Tibial nerve (tissue), 4 donors: Measurements from ENCODE around the gene GID4. TPM values are rescaled to one million over a fixed set of nuclear protein-coding genes. Genes with fewer than 3 reads are reported as not detected.
A peak's percentile ranks its signal among the peaks of the same experiment; 100 is the strongest.

ENCODE experiments used
- DNase-seq, 2 donors: peaks; one replicate each; pipeline ENCODE4 v3.0.0-alpha.2; 2019; ENCODE audit warnings: low spot score in 2 of 2
- H3K27ac ChIP-seq, 4 donors: fragments of 200-600 bp; sonication (generic) in 3 of 4; one replicate each; pipeline ENCODE4 v1.5.1; 2017 to 2019; ENCODE audit warnings: mild to moderate bottlenecking in 1 of 4
- H3K27me3 ChIP-seq, 2 donors: fragments of 200-600 bp; sonication (generic) in 1 of 2; one replicate each; pipeline versions ENCODE4 v1.5.1 to v1.6.0; 2017 to 2019
- H3K36me3 ChIP-seq, 3 donors: fragments of 200-600 bp; sonication (generic); one replicate each; pipeline ENCODE4 v1.5.1; 2018 to 2019
- H3K4me1 ChIP-seq, 4 donors: fragments of 200-600 bp; sonication (generic) in 3 of 4; one replicate each; pipeline ENCODE4 v1.5.1; 2017 to 2019
- H3K4me3 ChIP-seq, 4 donors: fragments of 200-600 bp; sonication (generic) in 3 of 4; one replicate each; pipeline ENCODE4 v1.5.1; 2017 to 2019; ENCODE audit warnings: mild to moderate bottlenecking in 1 of 4, moderate library complexity in 1 of 4
- H3K9me3 ChIP-seq, 4 donors: fragments of 200-600 bp; sonication (generic) in 3 of 4; one replicate each; pipeline ENCODE4 v1.5.1; 2017 to 2019
- EP300 ChIP-seq, 2 donors: sonication (generic); formaldehyde crosslinking; IDR thresholded peaks; one replicate each; pipeline ENCODE4 v1.6.1; 2017; ENCODE audit warnings: antibody characterized with exemption in 2 of 2, mild to moderate bottlenecking in 1 of 2
- POLR2A ChIP-seq, 2 donors: fragments of 450-650 bp; IDR thresholded peaks; one replicate each; pipeline ENCODE4 v1.6.1; 2017; ENCODE audit warnings: antibody characterized with exemption in 2 of 2, mild to moderate bottlenecking in 2 of 2, moderate library complexity in 2 of 2
- WGBS, 2 donors: methylation state at CpG; one replicate each; pipeline ENCODE4 v1.1.5; 2018; 5-methylcytosine and 5-hydroxymethylcytosine counted together
- total RNA-seq, 4 donors: library from RNA; depleted of rRNA; stranded (reverse); fragments of >200 nt; gene quantifications; one replicate each; pipeline ENCODE4 v1.1.0, GENCODE V29; 2016
- TF ChIP-seq, protein P1 (sequence below), 5 experiments: fragments of 200-600 bp in 3 of 5; fragments of 450-650 bp in 2 of 5; sonication (generic) in 3 of 5; IDR thresholded peaks; one replicate each; pipeline ENCODE4 v1.5.1; 2016 to 2019; ENCODE audit warnings: antibody characterized with exemption in 5 of 5, mild to moderate bottlenecking in 3 of 5, moderate library complexity in 2 of 5

GID4 gene
- total RNA-seq, 4 donors from 2014 or later: 13.2 to 19.4 (median 16.0) TPM

DNA sequence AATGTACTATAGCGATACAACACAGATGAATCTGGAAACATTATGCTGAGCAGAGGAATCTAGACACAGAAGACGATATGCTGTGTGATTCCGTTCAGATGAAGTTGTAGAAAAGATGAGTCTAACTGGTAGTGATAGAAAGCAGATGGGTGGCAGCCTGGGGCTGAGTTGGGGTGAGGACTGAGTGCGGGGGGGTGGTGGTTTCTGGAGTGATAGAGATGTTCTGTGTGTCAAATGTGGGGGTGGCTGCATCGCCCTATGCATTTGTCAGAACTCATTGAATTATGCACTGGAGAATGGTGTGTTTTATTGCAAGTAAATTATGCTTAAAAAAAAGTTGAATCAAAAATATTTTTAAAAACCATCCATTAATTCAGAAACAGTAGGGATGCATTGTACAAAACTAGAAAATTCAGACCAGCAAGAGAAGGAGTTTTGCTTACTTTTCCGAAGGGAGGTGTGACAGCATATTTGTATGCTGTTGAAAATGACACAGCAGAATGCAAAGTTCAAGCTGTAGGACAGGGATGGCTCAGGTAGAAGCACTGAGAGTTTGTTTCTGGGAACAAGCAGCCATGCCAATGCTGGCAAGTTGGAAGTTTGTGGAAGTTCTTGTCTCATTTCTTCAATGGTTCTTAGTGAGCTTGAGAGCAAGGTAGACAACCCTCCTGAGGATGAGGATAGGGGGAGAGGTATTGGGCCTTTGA is 35.5 kb downstream of the GID4 start:
- WGBS, 2 donors: 75 to 78% methylated on average over 6 of the region's 6 CpGs
- Histone ChIP-seq H3K27ac (no peak overlapping the region), H3K9me3 (no peaks in the 10 kb centered on the region), H3K4me3 (no peak overlapping the region), H3K4me1 (peaks cover 0 to 16% (median 5%) of the 10 kb centered on the region in 4 donors), H3K27me3 (no peaks in the 10 kb centered on the region), H3K36me3 (no peaks in the 10 kb centered on the region)
- DNase-seq: no peak
- TF ChIP-seq POLR2A (IDR thresholded peaks at IDR 0.05): no peak
- TF ChIP-seq, protein P1, sequence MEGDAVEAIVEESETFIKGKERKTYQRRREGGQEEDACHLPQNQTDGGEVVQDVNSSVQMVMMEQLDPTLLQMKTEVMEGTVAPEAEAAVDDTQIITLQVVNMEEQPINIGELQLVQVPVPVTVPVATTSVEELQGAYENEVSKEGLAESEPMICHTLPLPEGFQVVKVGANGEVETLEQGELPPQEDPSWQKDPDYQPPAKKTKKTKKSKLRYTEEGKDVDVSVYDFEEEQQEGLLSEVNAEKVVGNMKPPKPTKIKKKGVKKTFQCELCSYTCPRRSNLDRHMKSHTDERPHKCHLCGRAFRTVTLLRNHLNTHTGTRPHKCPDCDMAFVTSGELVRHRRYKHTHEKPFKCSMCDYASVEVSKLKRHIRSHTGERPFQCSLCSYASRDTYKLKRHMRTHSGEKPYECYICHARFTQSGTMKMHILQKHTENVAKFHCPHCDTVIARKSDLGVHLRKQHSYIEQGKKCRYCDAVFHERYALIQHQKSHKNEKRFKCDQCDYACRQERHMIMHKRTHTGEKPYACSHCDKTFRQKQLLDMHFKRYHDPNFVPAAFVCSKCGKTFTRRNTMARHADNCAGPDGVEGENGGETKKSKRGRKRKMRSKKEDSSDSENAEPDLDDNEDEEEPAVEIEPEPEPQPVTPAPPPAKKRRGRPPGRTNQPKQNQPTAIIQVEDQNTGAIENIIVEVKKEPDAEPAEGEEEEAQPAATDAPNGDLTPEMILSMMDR (IDR thresholded peaks at IDR 0.05): no peak
- TF ChIP-seq EP300 (IDR thresholded peaks at IDR 0.05): no peak

GRCh38 chr17:18076936-18077335 is 37.7 kb downstream of the GID4 start:
- 42 to 45% methylated on average over 7 of the region's 7 CpGs for WGBS, 2 donors
- no peaks in the 10 kb centered on the region for H3K9me3 ChIP-seq
- no peak overlapping the region for H3K4me3 ChIP-seq
- H3K36me3 ChIP-seq: no peaks in the 10 kb centered on the region
- H3K27me3 ChIP-seq: no peaks in the 10 kb centered on the region
- TF ChIP-seq, protein P1 (IDR thresholded peaks at IDR 0.05): no peak
- TF ChIP-seq EP300 (IDR thresholded peaks at IDR 0.05): no peak
- no peak for TF ChIP-seq POLR2A (IDR thresholded peaks at IDR 0.05)
- no peak overlapping the region for H3K27ac ChIP-seq
- H3K4me1 ChIP-seq: no peaks in the 10 kb centered on the region
- no peak for DNase-seq

GRCh38 chr17:18079543-18079942 is 40.3 kb downstream of the GID4 start:
- WGBS, 2 donors: 72 to 83% methylated on average over 4 of the region's 4 CpGs
- no peak for TF ChIP-seq POLR2A (IDR thresholded peaks at IDR 0.05)
- TF ChIP-seq EP300 (IDR thresholded peaks at IDR 0.05): no peak
- TF ChIP-seq, protein P1 (IDR thresholded peaks at IDR 0.05): no peak
- no peak for DNase-seq
- Histone ChIP-seq H3K4me1 (no peaks in the 10 kb centered on the region), H3K27ac (no peak overlapping the region), H3K9me3 (no peaks in the 10 kb centered on the region), H3K4me3 (no peak overlapping the region), H3K36me3 (no peaks in the 10 kb centered on the region), H3K27me3 (no peaks in the 10 kb centered on the region)

DNA sequence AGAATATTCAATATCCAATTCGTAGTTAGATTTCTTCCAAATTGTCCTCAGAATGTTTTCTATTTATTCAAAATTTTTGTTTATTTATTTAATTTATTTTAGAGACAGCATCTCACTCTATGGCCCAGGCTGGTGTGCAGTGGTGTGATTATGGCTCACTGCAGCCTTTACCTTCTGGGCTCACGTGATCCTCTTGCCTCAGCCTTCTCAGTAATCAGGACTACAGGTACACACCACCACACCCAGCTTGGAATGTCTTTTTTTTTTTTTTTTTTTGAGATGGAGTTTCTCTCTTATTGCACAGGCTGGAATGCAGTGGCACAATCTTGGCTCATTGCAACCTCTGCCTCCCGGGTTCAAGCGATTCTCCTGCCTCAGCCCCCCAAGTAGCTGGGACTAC is 45.0 kb downstream of the GID4 start:
- Histone ChIP-seq H3K9me3 (no peaks in the 10 kb centered on the region), H3K36me3 (no peaks in the 10 kb centered on the region), H3K4me3 (no peak overlapping the region), H3K27ac (no peak overlapping the region), H3K27me3 (no peaks in the 10 kb centered on the region), H3K4me1 (peaks cover 0 to 20% (median 13%) of the 10 kb centered on the region in 4 donors)
- DNase-seq: no peak
- no peak for TF ChIP-seq POLR2A (IDR thresholded peaks at IDR 0.05)
- TF ChIP-seq EP300 (IDR thresholded peaks at IDR 0.05): no peak
- TF ChIP-seq, protein P1 (IDR thresholded peaks at IDR 0.05): no peak
- 83 to 88% methylated on average over 4 of the region's 4 CpGs for WGBS, 2 donors

- Histone ChIP-seq H3K4me3 (peak within 1 kb of the TSS; percentile 69 to 91 (median 76)), H3K27me3 (no peaks in the 10 kb centered on the region), H3K36me3 (peaks cover 0 to 19% (median 0%) of the 10 kb centered on the region in 3 donors), H3K4me1 (peaks cover 0 to 23% (median 13%) of the 10 kb centered on the region in 4 donors), H3K27ac (peak within 1 kb of the TSS; percentile 68 to 90 (median 84)), H3K9me3 (no peaks in the 10 kb centered on the region)
- DNase-seq: peak; percentile 87 to 90
- TF ChIP-seq EP300 (IDR thresholded peaks at IDR 0.05) (peak; percentile 57 to 91), POLR2A (IDR thresholded peaks at IDR 0.05) (peak in 1 of 2 donors; percentile 41)
- TF ChIP-seq, protein P1 (IDR thresholded peaks at IDR 0.05): peak in 2 of 5 experiments; percentile 9 to 50
- WGBS, 2 donors: 3% methylated on average over 45 to 49 of the region's 52 CpGs
Measured at GRCh38 chr17:18087610-18088491, 48.6 kb downstream of the GID4 start, which contains the start of gene DRG2. TSS of gene DRG2 (plus strand) at chr17:18087948. CDS start at chr17:18088024, 76 bp downstream.
